Neuronal stem cell (in vitro differentiated cells): Measurements from ENCODE around the gene ZNRF1.
A peak's percentile ranks its signal among the peaks of the same experiment; 100 is the strongest.

Source experiments
- DNase-seq: peaks from one replicate; pipeline ENCODE4 v3.0.0-alpha.2; 2013; ENCODE audit warnings: low spot score
- H2AFZ ChIP-seq: one replicate; pipeline ENCODE4 v1.6.1; 2013; ENCODE audit warnings: mild to moderate bottlenecking, low read length, inconsistent platforms
- H2AK5ac ChIP-seq: 2 replicates; pipeline ENCODE4 v1.6.1; 2013; ENCODE audit warnings: low read depth, mild to moderate bottlenecking, inconsistent platforms, low read length, moderate library complexity, mixed read lengths
- H2BK120ac ChIP-seq: 2 replicates; pipeline ENCODE4 v1.6.1; 2013; ENCODE audit warnings: low read depth, mild to moderate bottlenecking, inconsistent platforms, low read length, moderate library complexity, mixed read lengths
- H2BK12ac ChIP-seq: one replicate; pipeline ENCODE4 v1.6.1; 2013; ENCODE audit warnings: low read length, inconsistent platforms
- H2BK15ac ChIP-seq: 2 replicates; pipeline ENCODE4 v1.6.1; 2013; ENCODE audit warnings: mild to moderate bottlenecking, low read length, inconsistent platforms, mixed read lengths
- H2BK5ac ChIP-seq: one replicate; pipeline ENCODE4 v1.6.1; 2013; ENCODE audit warnings: inconsistent platforms, mild to moderate bottlenecking, low read length, moderate library complexity
- H3K14ac ChIP-seq: one replicate; pipeline ENCODE4 v1.6.1; 2013; ENCODE audit warnings: low read length, inconsistent platforms
- H3K18ac ChIP-seq: 2 replicates; pipeline ENCODE4 v1.6.1; 2013; ENCODE audit warnings: low read length, inconsistent platforms
- H3K23ac ChIP-seq: 2 replicates; pipeline ENCODE4 v1.6.1; 2013; ENCODE audit warnings: low read depth, mild to moderate bottlenecking, mixed read lengths, low read length, inconsistent platforms; ENCODE audit not compliant: poor library complexity
- H3K27ac ChIP-seq: replicated peaks from 3 replicates; pipeline ENCODE4 v1.5.1; 2013; ENCODE audit warnings: low read length, inconsistent platforms
- H3K27me3 ChIP-seq, 3 experiments: 2 replicates each; pipeline ENCODE4 v1.6.1; 2013; ENCODE audit warnings: low read length in 3 of 3, mild to moderate bottlenecking in 2 of 3, inconsistent platforms in 1 of 3, low read depth in 1 of 3, mixed read lengths in 1 of 3, moderate library complexity in 1 of 3; ENCODE audit not compliant: control insufficient read depth in 3 of 3, insufficient read depth in 3 of 3
- H3K36me3 ChIP-seq, 2 donors: replicated peaks in 1 of 2; 2 replicates each; pipeline ENCODE4 v1.6.1; 2013; ENCODE audit warnings: low read length in 2 of 2; ENCODE audit not compliant: control insufficient read depth in 2 of 2, insufficient read depth in 2 of 2
- H3K4ac ChIP-seq: 2 replicates; pipeline ENCODE4 v1.6.1; 2013; ENCODE audit warnings: inconsistent platforms, mild to moderate bottlenecking, low read length, moderate library complexity
- H3K4me1 ChIP-seq, 2 donors: 1 replicate in 1 of 2; 2 replicates in 1 of 2; pipeline ENCODE4 v1.6.1; 2013; ENCODE audit warnings: low read length in 2 of 2, low read depth in 1 of 2; ENCODE audit not compliant: control insufficient read depth in 2 of 2, insufficient read depth in 1 of 2
- H3K4me2 ChIP-seq: one replicate; pipeline ENCODE4 v1.6.1; 2013; ENCODE audit warnings: mild to moderate bottlenecking, low read length, inconsistent platforms; ENCODE audit not compliant: insufficient read depth, poor library complexity, severe bottlenecking
- H3K4me3 ChIP-seq, 2 donors: 2 replicates each; pipeline ENCODE4 v1.5.1; 2013; ENCODE audit warnings: low read length in 2 of 2, mild to moderate bottlenecking in 2 of 2, inconsistent platforms in 1 of 2, moderate library complexity in 1 of 2
- H3K79me1 ChIP-seq: one replicate; pipeline ENCODE4 v1.6.1; 2013; ENCODE audit warnings: low read depth, mild to moderate bottlenecking, inconsistent platforms, low read length, moderate library complexity
- H3K9ac ChIP-seq: one replicate; pipeline ENCODE4 v1.6.1; 2013; ENCODE audit warnings: mild to moderate bottlenecking, low read depth, low read length, inconsistent platforms; ENCODE audit not compliant: poor library complexity
- H3K9me3 ChIP-seq, 2 donors: replicated peaks in 1 of 2; 2 replicates each; pipeline versions ENCODE3 to v1.6.1; 2013; ENCODE audit warnings: low read length in 2 of 2, mild to moderate bottlenecking in 2 of 2, inconsistent platforms in 1 of 2, low read depth in 1 of 2, mixed read lengths in 1 of 2, moderate library complexity in 1 of 2; ENCODE audit not compliant: control insufficient read depth in 2 of 2, insufficient read depth in 1 of 2
- H4K8ac ChIP-seq: one replicate; pipeline ENCODE4 v1.6.1; 2013; ENCODE audit warnings: low read depth, mild to moderate bottlenecking, inconsistent platforms, low read length, moderate library complexity
- H4K91ac ChIP-seq: one replicate; pipeline ENCODE4 v1.6.1; 2013; ENCODE audit warnings: low read length, low read depth, mild to moderate bottlenecking, inconsistent platforms; ENCODE audit not compliant: poor library complexity
- WGBS, 2 donors: extraction: QIAGEN DNeasy Blood & Tissue Kit; methylation state at CpG; one replicate each; pipeline ENCODE4 v1.1.7; 2013; ENCODE audit warnings: missing lambda C conversion rate in 2 of 2, mixed read lengths in 1 of 2; ENCODE audit not compliant: insufficient read length in 2 of 2, insufficient replicate concordance in 1 of 2; ENCODE audit errors: extremely low coverage in 2 of 2; 5-methylcytosine and 5-hydroxymethylcytosine counted together

Gene ZNRF1

GRCh38 chr16:75143941-75144340, 145.1 kb downstream of the ZNRF1 start:
- Histone ChIP-seq H3K14ac (no peak overlapping the region), H3K9me3 (peaks cover 4 to 10% of the 10 kb centered on the region in 2 donors), H3K18ac (no peak overlapping the region), H3K23ac (no peak overlapping the region), H2AK5ac (no peak overlapping the region), H2BK12ac (no peak overlapping the region), H3K27me3 (no peaks in the 10 kb centered on the region), H4K8ac (no peak overlapping the region), H2BK120ac (no peak overlapping the region), H2AFZ (no peak overlapping the region), H3K4me3 (no peak overlapping the region), H2BK15ac (no peak overlapping the region), H3K27ac (no peak overlapping the region), H3K79me1 (no peaks in the 10 kb centered on the region), H3K9ac (no peak overlapping the region), H4K91ac (no peak overlapping the region), H3K4me2 (no peak overlapping the region), H2BK5ac (no peak overlapping the region), H3K4me1 (no peaks in the 10 kb centered on the region), H3K36me3 (no peaks in the 10 kb centered on the region), H3K4ac (no peak overlapping the region)
- no CpG with 5 or more reads among the region's 6 CpGs for WGBS, 2 donors
- no peak for DNase-seq

DNA sequence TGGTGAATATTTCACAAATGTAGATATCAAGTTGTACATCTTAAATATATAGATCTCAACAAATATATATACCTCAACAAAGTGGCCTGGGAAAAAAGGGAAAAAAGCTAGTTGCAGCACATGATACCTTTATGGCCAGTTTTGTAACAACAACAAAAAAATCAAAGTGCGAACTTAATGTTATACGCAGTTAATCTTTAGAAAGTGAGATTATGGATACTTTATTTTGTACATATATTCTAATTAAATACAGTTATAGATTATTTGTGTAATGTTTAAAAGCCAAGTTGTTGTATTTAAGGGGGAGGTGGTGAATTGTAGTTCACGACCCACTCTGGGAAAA, 149.1 kb downstream of the ZNRF1 start:
- Histone ChIP-seq H3K4me1 (no peaks in the 10 kb centered on the region), H3K18ac (no peak overlapping the region), H3K4ac (no peak overlapping the region), H2AFZ (peak overlapping the region; percentile 100), H2BK12ac (no peak overlapping the region), H3K27me3 (no peaks in the 10 kb centered on the region), H3K4me2 (no peak overlapping the region), H2AK5ac (no peak overlapping the region), H3K36me3 (peaks cover 7 to 12% of the 10 kb centered on the region in 2 donors), H3K27ac (no peak overlapping the region), H3K9ac (no peak overlapping the region), H3K79me1 (peaks cover 3% of the 10 kb centered on the region), H3K14ac (no peak overlapping the region), H2BK15ac (no peak overlapping the region), H3K23ac (no peak overlapping the region), H3K9me3 (peaks cover 7 to 44% of the 10 kb centered on the region in 2 donors), H4K91ac (no peak overlapping the region), H3K4me3 (peak overlapping the region in 1 of 2 donors; percentile 86), H2BK5ac (no peak overlapping the region), H2BK120ac (no peak overlapping the region), H4K8ac (no peak overlapping the region)
- WGBS, 2 donors, result no CpG with 5 or more reads among the region's 3 CpGs
- DNase-seq, result no peak

DNA sequence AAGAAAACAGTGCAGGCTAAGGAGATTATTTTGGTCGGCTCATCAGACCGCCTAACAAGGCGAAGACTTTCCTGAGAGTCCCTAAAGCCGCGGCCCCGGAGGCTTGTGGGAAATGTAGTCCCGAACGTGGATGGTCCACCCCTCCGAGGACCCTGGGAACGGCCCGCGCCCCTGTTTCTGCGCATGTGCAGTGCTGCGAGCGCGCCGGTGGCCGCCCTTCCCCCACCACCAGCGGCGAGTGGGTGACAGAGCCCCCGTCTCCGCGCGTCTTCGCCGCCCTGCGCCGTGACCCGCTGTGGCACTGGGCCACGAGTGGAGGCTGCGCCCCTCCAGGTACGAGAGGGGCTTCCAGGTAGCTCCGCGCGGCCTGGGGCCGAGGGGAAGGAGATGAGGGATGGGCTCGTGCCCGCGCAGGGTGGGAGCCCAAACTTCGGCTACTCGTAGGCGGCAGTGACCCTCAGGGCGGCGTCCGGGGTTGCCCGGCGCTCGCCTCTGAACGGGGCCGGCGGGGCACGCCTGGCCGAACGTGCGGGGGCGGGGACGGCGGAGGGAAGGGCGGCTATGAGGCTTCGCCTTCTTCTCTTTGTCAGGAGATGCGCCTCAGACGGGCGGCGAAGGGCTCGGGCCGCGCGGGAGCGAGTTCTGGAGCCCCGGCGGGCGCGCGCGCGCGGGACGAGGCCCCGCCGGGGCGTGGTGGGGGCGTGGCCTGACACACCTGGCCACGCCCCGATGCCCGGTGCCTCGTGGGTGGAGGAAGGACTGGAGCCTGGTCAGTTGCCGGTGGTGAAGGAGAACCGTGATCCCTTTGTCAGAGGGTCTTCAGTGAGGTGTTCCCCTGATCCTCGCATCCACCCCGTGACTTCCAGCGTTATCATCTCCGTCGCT, 149.7 kb downstream of the ZNRF1 start, which contains the start of gene ZFP1:
Gene ZFP1, plus strand, starts transcription at position 214 of the 885 bp plus-strand sequence. CDS start 4,428 bp downstream, outside the sequence.
- no CpG with 5 or more reads among the region's 93 CpGs for WGBS, 2 donors

DNA sequence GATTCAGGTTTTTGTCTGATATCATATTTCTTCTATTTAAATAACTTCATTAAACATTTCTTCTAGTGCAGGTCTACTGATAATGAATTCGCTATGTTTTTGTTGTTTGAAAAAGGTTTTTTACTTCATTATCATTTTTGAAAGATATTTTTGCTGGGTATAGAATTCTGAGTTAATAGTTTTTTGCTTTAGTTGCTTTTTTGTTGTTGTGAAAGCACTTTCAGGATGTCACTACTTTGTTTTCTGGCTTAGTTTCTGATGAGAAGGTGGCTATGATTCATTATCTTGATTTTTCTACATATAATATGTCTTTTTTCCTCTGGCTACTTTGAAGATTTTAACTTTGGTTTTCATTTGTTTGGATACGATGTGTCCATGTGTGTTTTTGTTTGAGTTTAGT, 153.0 kb downstream of the ZNRF1 start:
- Histone ChIP-seq H3K18ac (no peak overlapping the region), H3K4me1 (no peaks in the 10 kb centered on the region), H3K9me3 (peaks cover 13 to 69% of the 10 kb centered on the region in 2 donors), H2AK5ac (no peak overlapping the region), H2BK15ac (no peak overlapping the region), H2BK12ac (no peak overlapping the region), H3K4me3 (no peak overlapping the region), H3K4ac (no peak overlapping the region), H3K23ac (no peak overlapping the region), H3K27ac (no peak overlapping the region), H3K36me3 (peaks cover 16 to 49% of the 10 kb centered on the region in 2 donors), H3K27me3 (no peaks in the 10 kb centered on the region), H3K9ac (no peak overlapping the region), H4K8ac (no peak overlapping the region), H3K14ac (no peak overlapping the region), H2AFZ (no peak overlapping the region), H2BK5ac (no peak overlapping the region), H3K4me2 (no peak overlapping the region), H4K91ac (no peak overlapping the region), H2BK120ac (no peak overlapping the region), H3K79me1 (peaks cover 5% of the 10 kb centered on the region)
- WGBS, 2 donors, result no CpG with 5 or more reads among the region's 2 CpGs
- no peak for DNase-seq

More for the DNA sequence above, 149.7 kb downstream of the ZNRF1 start, which contains the start of gene ZFP1:
- Histone ChIP-seq H3K4me2 (peak within 1 kb of the TSS; percentile 53), H3K27me3 (no peaks in the 10 kb centered on the region), H3K36me3 (peaks cover 7 to 18% of the 10 kb centered on the region in 2 donors), H3K79me1 (peaks cover 3% of the 10 kb centered on the region), H3K27ac (peak within 1 kb of the TSS; percentile 96), H3K4ac (peak within 1 kb of the TSS; percentile 41), H3K4me3 (peak within 1 kb of the TSS; percentile 86 to 99), H4K91ac (no peak within 1 kb of the TSS), H3K9ac (peak within 1 kb of the TSS; percentile 99), H2BK120ac (peak within 1 kb of the TSS; percentile 98), H2BK5ac (peak within 1 kb of the TSS; percentile 96), H2BK12ac (no peak within 1 kb of the TSS), H2AK5ac (no peak within 1 kb of the TSS), H2BK15ac (peak within 1 kb of the TSS; percentile 94), H3K23ac (peak within 1 kb of the TSS; percentile 93), H3K4me1 (no peaks in the 10 kb centered on the region), H3K9me3 (peaks cover 10 to 50% of the 10 kb centered on the region in 2 donors), H3K18ac (peak within 1 kb of the TSS; percentile 99), H2AFZ (peak within 1 kb of the TSS; percentile 100), H4K8ac (no peak within 1 kb of the TSS), H3K14ac (peak within 1 kb of the TSS; percentile 59)
- peak; percentile 93 for DNase-seq
